Neural cell (in vitro differentiated cells): ENCODE results near the gene RIPOR2.

Source experiments
- CTCF ChIP-seq: fragments of 450-650 bp; IDR thresholded peaks from 2 replicates; pipeline ENCODE4 v1.5.1; 2014; ENCODE audit warnings: antibody characterized with exemption, mild to moderate bottlenecking, moderate library complexity; ENCODE audit not compliant: poor library complexity, severe bottlenecking
- EP300 ChIP-seq: fragments of 450-650 bp; conservative IDR thresholded peaks from 2 replicates; pipeline ENCODE4 v1.6.1; 2014; ENCODE audit warnings: antibody characterized with exemption, mild to moderate bottlenecking, moderate library complexity; ENCODE audit not compliant: poor library complexity, severe bottlenecking
- EZH2 ChIP-seq: fragments of 200-600, 300-800 bp; shearing (Covaris generic), sonication (generic); IDR thresholded peaks from 2 replicates; pipeline ENCODE4 v1.6.1; 2014; ENCODE audit warnings: antibody characterized with exemption, low read length, borderline replicate concordance, mild to moderate bottlenecking; ENCODE audit not compliant: insufficient read depth, poor library complexity, severe bottlenecking

GRCh38 chr6:24887545-24888140 is 48.1 kb downstream of the RIPOR2 start:
- TF ChIP-seq CTCF (no peak), EP300 (peak; percentile 60), EZH2 (no peak)
